ENCODE measurements around the gene NFE2. TPM values are rescaled to one million over a fixed set of nuclear protein-coding genes. Genes with fewer than 3 reads are reported as not detected.

Gene NFE2
- total RNA-seq (2022; extraction: Qiagen RNA extraction; ENCODE audit: low read depth) = 0.10 TPM in 1 of 5 replicates, not detected in the others

GRCh38 chr12:54300732-54301427 is at the start of gene NFE2:
Gene NFE2, minus strand, starts transcription at chr12:54301015. Its CDS starts 5,767 bp downstream, at chr12:54295248.

GRCh38 chr12:54324617-54325441 is 24.0 kb upstream of the NFE2 start, which contains the start of gene COPZ1:
Gene COPZ1, plus strand, starts transcription at chr12:54325131. Its CDS starts 33 bp downstream, at chr12:54325164.

GRCh38 chr12:54280468-54281260 is 20.2 kb downstream of the NFE2 start, which contains the start of gene HNRNPA1:
Gene HNRNPA1, plus strand, starts transcription at chr12:54280726. Its CDS starts 82 bp downstream, at chr12:54280808.

GRCh38 chr12:54279632-54280467 is 21.0 kb downstream of the NFE2 start, which contains the start of gene CBX5:
Gene CBX5, minus strand, starts transcription at chr12:54280122. Its CDS starts 22,472 bp downstream, at chr12:54257650.

Other genes starting within 250 kb of the NFE2 start
- gene HOXC4, start 247.2 kb downstream of the NFE2 start, total RNA-seq (2022; extraction: Qiagen RNA extraction; ENCODE audit: low read depth) = 1.9 to 3.5 TPM (median 3.5 TPM) in 5 replicates
- 25.0 to 34.6 TPM (median 30.1 TPM) in 5 replicates for gene SMUG1, start 112.0 kb downstream of the NFE2 start, total RNA-seq (2022; extraction: Qiagen RNA extraction; ENCODE audit: low read depth)
- 20.9 to 25.9 TPM (median 23.1 TPM) in 5 replicates for gene CBX5, start 20.9 kb downstream of the NFE2 start, total RNA-seq (2022; extraction: Qiagen RNA extraction; ENCODE audit: low read depth)
- gene HNRNPA1, start 20.3 kb downstream of the NFE2 start, total RNA-seq (2022; extraction: Qiagen RNA extraction; ENCODE audit: low read depth) = 1,512 to 2,276 TPM (median 1,557 TPM) in 5 replicates
- 214 to 280 TPM (median 224 TPM) in 5 replicates for gene COPZ1, start 24.1 kb upstream of the NFE2 start, total RNA-seq (2022; extraction: Qiagen RNA extraction; ENCODE audit: low read depth)
- not detected in 5 replicates for gene GPR84, start 63.5 kb upstream of the NFE2 start, total RNA-seq (2022; extraction: Qiagen RNA extraction; ENCODE audit: low read depth)
- gene ZNF385A, start 83.7 kb upstream of the NFE2 start, total RNA-seq (2022; extraction: Qiagen RNA extraction; ENCODE audit: low read depth) = 16.3 to 23.1 TPM (median 22.3 TPM) in 5 replicates
- gene ITGA5, start 118.3 kb upstream of the NFE2 start, total RNA-seq (2022; extraction: Qiagen RNA extraction; ENCODE audit: low read depth) = 195 to 281 TPM (median 253 TPM) in 5 replicates
- not detected in 5 replicates for gene GTSF1, start 172.6 kb upstream of the NFE2 start, total RNA-seq (2022; extraction: Qiagen RNA extraction; ENCODE audit: low read depth)
- 0.02 TPM in 1 of 5 replicates, not detected in the others for gene NCKAP1L, start 196.7 kb upstream of the NFE2 start, total RNA-seq (2022; extraction: Qiagen RNA extraction; ENCODE audit: low read depth)
- gene PDE1B, start 248.6 kb upstream of the NFE2 start, total RNA-seq (2022; extraction: Qiagen RNA extraction; ENCODE audit: low read depth) = 0.17 TPM in 1 of 5 replicates, not detected in the others

All from A549 treated with GW870086 at 1 μM for 4 hours (cell line).